Measurements from ENCODE around the gene MRPL11. TPM values are rescaled to one million over a fixed set of nuclear protein-coding genes. Genes with fewer than 3 reads are reported as not detected.
A peak's percentile ranks its signal among the peaks of the same experiment; 100 is the strongest.

The MRPL11 gene
- total RNA-seq, 1 donor from 2014 or later: 33.1 TPM

- peak; percentile 64 for TF ChIP-seq CTCF (IDR thresholded peaks at IDR 0.05; ENCODE audit: insufficient read depth, low read depth, low read length)
- TF ChIP-seq EZH2 (IDR thresholded peaks at IDR 0.05; ENCODE audit: insufficient read depth, low read length): no peak
- peaks cover 4% of the 10 kb centered on the region for H3K36me3 Mint-ChIP-seq (ENCODE audit: low read depth, unreplicated experiment)
- no peaks in the 10 kb centered on the region for H3K27me3 Mint-ChIP-seq (ENCODE audit: low read depth, unreplicated experiment)
- peaks cover 21% of the 10 kb centered on the region for H3K79me2 ChIP-seq (ENCODE audit: insufficient read depth, low read length)
- no peak overlapping the region for H2AFZ ChIP-seq (ENCODE audit: low read depth, low read length)
- no peaks in the 10 kb centered on the region for H3K36me3 ChIP-seq (ENCODE audit: insufficient read depth, low read length)
- H3K27ac ChIP-seq (ENCODE audit: low read depth, low read length): peak overlapping the region; percentile 88
- DNase-seq (ENCODE audit: low read depth) (peak; percentile 12), FAIRE-seq (no peak)
- H3K9ac ChIP-seq (ENCODE audit: low read length): peak overlapping the region; percentile 94
- peaks cover 5% of the 10 kb centered on the region for H3K4me1 Mint-ChIP-seq (ENCODE audit: low read depth, unreplicated experiment)
- H3K9me3 ChIP-seq (ENCODE audit: insufficient read depth, low read depth, low read length): no peaks in the 10 kb centered on the region
- peaks cover 17% of the 10 kb centered on the region for H4K20me1 ChIP-seq (ENCODE audit: insufficient read depth, low read length)
- H3K27me3 ChIP-seq (ENCODE audit: insufficient read depth, low read length): no peaks in the 10 kb centered on the region
- peak overlapping the region; percentile 91 for H3K4me2 ChIP-seq (ENCODE audit: low read length)
- H3K27ac Mint-ChIP-seq (ENCODE audit: unreplicated experiment): peak overlapping the region; percentile 91
- peak overlapping the region; percentile 95 for H3K4me3 Mint-ChIP-seq (ENCODE audit: unreplicated experiment)
- H3K9me3 Mint-ChIP-seq (ENCODE audit: unreplicated experiment): no peaks in the 10 kb centered on the region
- peak overlapping the region; percentile 77 for H3K4me3 ChIP-seq (ENCODE audit: insufficient read depth, low read depth, low read length)
- H3K4me1 ChIP-seq (ENCODE audit: insufficient read depth, low read length): peaks cover 11% of the 10 kb centered on the region
Observed at GRCh38 chr11:66478729-66479393, 40.2 kb upstream of the MRPL11 start.

- Histone ChIP-seq H3K36me3 (ENCODE audit: insufficient read depth, low read length) (no peaks in the 10 kb centered on the region), H2AFZ (ENCODE audit: low read depth, low read length) (no peak overlapping the region), H3K4me3 (ENCODE audit: insufficient read depth, low read depth, low read length) (no peak overlapping the region), H3K27ac (ENCODE audit: low read depth, low read length) (no peak overlapping the region), H3K4me1 (ENCODE audit: insufficient read depth, low read length) (peaks cover 11% of the 10 kb centered on the region), H3K9me3 (ENCODE audit: insufficient read depth, low read depth, low read length) (no peaks in the 10 kb centered on the region), H4K20me1 (ENCODE audit: insufficient read depth, low read length) (peaks cover 17% of the 10 kb centered on the region), H3K4me2 (ENCODE audit: low read length) (no peak overlapping the region), H3K27me3 (ENCODE audit: insufficient read depth, low read length) (no peaks in the 10 kb centered on the region), H3K9ac (ENCODE audit: low read length) (no peak overlapping the region), H3K79me2 (ENCODE audit: insufficient read depth, low read length) (peaks cover 21% of the 10 kb centered on the region)
- Mint-ChIP-seq H3K36me3 (ENCODE audit: low read depth, unreplicated experiment) (peaks cover 9% of the 10 kb centered on the region), H3K27ac (ENCODE audit: unreplicated experiment) (no peak overlapping the region), H3K27me3 (ENCODE audit: low read depth, unreplicated experiment) (no peaks in the 10 kb centered on the region), H3K4me3 (ENCODE audit: unreplicated experiment) (no peak overlapping the region), H3K4me1 (ENCODE audit: low read depth, unreplicated experiment) (peaks cover 5% of the 10 kb centered on the region), H3K9me3 (ENCODE audit: unreplicated experiment) (no peaks in the 10 kb centered on the region)
- TF ChIP-seq EZH2 (IDR thresholded peaks at IDR 0.05; ENCODE audit: insufficient read depth, low read length) (no peak), CTCF (IDR thresholded peaks at IDR 0.05; ENCODE audit: insufficient read depth, low read depth, low read length) (no peak)
- FAIRE-seq (no peak), DNase-seq (ENCODE audit: low read depth) (no peak)
Observed at GRCh38 chr11:66477263-66478201, 38.9 kb upstream of the MRPL11 start.
